Activated B cell treated with CpG ODN at 0.5 μM for 24 hours (primary cell): ENCODE data around the gene FITM1. TPM values are rescaled to one million over a fixed set of nuclear protein-coding genes. Genes with fewer than 3 reads are reported as not detected.

Experiments used
- ATAC-seq: fragments of 200-7000 bp; cut with Tn5 transposase; one replicate; pipeline ENCODE4 v1.10.0; 2021; ENCODE audit warnings: low read depth, mild to moderate bottlenecking, moderate library complexity
- CTCF ChIA-PET: fragments of 350-600 bp; sonication (Branson Sonifier 250); formaldehyde crosslinking; loops from one replicate; lab custom pipeline; 2021; ENCODE audit warnings: antibody characterized with exemption; lab: Charles Lee
- POLR2A ChIA-PET: fragments of 350-600 bp; sonication (Branson Sonifier 250); formaldehyde crosslinking; loops from one replicate; lab custom pipeline; 2021; ENCODE audit warnings: antibody characterized with exemption; lab: Charles Lee
- DNase-seq: peaks from one replicate; pipeline ENCODE4 v3.0.0; 2022
- H3K27ac Mint-ChIP-seq: one replicate; pipeline ENCODE4 v1.8.0; 2020; ENCODE audit warnings: mixed read lengths
- H3K27me3 Mint-ChIP-seq: one replicate; pipeline ENCODE4 v1.8.0; 2021; ENCODE audit warnings: mixed read lengths
- H3K36me3 Mint-ChIP-seq: one replicate; pipeline ENCODE4 v1.8.0; 2021; ENCODE audit warnings: low read depth, mixed read lengths
- H3K4me1 Mint-ChIP-seq: one replicate; pipeline ENCODE4 v1.8.0; 2021; ENCODE audit warnings: mixed read lengths
- H3K4me3 Mint-ChIP-seq: one replicate; pipeline ENCODE4 v1.8.0; 2020; ENCODE audit warnings: mild to moderate bottlenecking, mixed read lengths
- H3K9me3 Mint-ChIP-seq: one replicate; pipeline ENCODE4 v1.8.0; 2020; ENCODE audit warnings: mixed read lengths
- intact Hi-C: fragments of 100-400 bp; cut with micrococcal nuclease; formaldehyde crosslinking; loops from one replicate; pipeline ENCODE4 v1.15.1; 2024
- total RNA-seq: library from RNA; stranded (reverse); gene quantifications from 2 replicates; pipeline ENCODE4 v1.2.3, GENCODE V29; 2022
- TF ChIP-seq, protein P1 (sequence below): fragments of 200-600 bp; IDR thresholded peaks from one replicate; pipeline ENCODE4 v1.8.0; 2022; ENCODE audit warnings: antibody characterized with exemption, mild to moderate bottlenecking

The FITM1 gene
- total RNA-seq, 1 donor from 2014 or later: 2.3 TPM

DNA sequence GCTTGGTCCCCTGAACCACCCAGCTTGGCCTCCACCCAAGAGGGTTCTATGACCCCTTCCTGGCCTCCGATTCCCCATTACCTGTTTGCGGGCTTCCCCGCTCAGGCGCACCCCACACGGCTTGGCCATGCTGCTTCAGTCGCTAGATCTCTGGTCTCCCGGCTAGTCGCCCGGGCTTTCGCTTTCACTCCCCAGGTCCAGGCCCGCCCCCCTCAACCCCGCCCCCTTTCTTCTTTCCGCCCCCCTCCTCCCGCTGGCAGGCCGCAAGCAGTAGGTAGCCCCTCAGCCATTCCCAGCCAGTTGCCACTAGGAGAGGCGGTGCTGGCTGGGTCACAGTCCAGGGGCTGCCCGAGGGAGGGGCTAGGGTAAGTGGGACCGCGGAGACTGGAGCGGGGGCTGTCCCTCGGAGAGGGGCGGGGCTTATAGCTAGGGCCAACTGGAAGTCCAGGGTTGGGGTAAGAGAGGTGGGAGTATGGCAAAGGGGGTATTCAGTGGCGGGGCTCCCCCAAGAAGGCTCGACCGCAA is 16.1 kb downstream of the FITM1 start, which contains the start of gene PSME2:
Gene PSME2 (minus strand): TSS at position 158 of the 525 bp plus-strand sequence. CDS start 29 bp downstream, at position 129.
- TF ChIP-seq, protein P1, sequence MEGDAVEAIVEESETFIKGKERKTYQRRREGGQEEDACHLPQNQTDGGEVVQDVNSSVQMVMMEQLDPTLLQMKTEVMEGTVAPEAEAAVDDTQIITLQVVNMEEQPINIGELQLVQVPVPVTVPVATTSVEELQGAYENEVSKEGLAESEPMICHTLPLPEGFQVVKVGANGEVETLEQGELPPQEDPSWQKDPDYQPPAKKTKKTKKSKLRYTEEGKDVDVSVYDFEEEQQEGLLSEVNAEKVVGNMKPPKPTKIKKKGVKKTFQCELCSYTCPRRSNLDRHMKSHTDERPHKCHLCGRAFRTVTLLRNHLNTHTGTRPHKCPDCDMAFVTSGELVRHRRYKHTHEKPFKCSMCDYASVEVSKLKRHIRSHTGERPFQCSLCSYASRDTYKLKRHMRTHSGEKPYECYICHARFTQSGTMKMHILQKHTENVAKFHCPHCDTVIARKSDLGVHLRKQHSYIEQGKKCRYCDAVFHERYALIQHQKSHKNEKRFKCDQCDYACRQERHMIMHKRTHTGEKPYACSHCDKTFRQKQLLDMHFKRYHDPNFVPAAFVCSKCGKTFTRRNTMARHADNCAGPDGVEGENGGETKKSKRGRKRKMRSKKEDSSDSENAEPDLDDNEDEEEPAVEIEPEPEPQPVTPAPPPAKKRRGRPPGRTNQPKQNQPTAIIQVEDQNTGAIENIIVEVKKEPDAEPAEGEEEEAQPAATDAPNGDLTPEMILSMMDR: no peak
- ChIA-PET POLR2A (interaction anchor here (0.6 to 4.6 kb wide), 35 partner anchors 9 to 579 kb away, joined by 3 to 94 read pairs (median 5); partner anchors contain the start of genes AP1G2, CARMIL3, CBLN3 and CHMP4A), CTCF (interaction anchor here (0.9 to 4.2 kb wide), 6 partner anchors 10 to 285 kb away, joined by 3 to 45 read pairs (median 11); partner anchors contain the start of genes DCAF11, IRF9, PCK2 and PSME1)
- ATAC-seq: peak; percentile 74
- DNase-seq: peak; percentile 84
- peak within 1 kb of the TSS; percentile 97 for H3K4me3 Mint-ChIP-seq
- H3K4me1 Mint-ChIP-seq: peaks cover 58% of the 10 kb centered on the region
- H3K27ac Mint-ChIP-seq: peak within 1 kb of the TSS; percentile 94
- intact Hi-C loops: loop anchor here (1.0 to 2.0 kb wide), 6 partner anchors 10 to 826 kb away; partner anchors contain the start of genes GMPR2, IPO4, NEDD8 and PABPN1
- no peaks in the 10 kb centered on the region for H3K9me3 Mint-ChIP-seq
- H3K36me3 Mint-ChIP-seq: peaks cover 73% of the 10 kb centered on the region
- H3K27me3 Mint-ChIP-seq: no peaks in the 10 kb centered on the region

DNA sequence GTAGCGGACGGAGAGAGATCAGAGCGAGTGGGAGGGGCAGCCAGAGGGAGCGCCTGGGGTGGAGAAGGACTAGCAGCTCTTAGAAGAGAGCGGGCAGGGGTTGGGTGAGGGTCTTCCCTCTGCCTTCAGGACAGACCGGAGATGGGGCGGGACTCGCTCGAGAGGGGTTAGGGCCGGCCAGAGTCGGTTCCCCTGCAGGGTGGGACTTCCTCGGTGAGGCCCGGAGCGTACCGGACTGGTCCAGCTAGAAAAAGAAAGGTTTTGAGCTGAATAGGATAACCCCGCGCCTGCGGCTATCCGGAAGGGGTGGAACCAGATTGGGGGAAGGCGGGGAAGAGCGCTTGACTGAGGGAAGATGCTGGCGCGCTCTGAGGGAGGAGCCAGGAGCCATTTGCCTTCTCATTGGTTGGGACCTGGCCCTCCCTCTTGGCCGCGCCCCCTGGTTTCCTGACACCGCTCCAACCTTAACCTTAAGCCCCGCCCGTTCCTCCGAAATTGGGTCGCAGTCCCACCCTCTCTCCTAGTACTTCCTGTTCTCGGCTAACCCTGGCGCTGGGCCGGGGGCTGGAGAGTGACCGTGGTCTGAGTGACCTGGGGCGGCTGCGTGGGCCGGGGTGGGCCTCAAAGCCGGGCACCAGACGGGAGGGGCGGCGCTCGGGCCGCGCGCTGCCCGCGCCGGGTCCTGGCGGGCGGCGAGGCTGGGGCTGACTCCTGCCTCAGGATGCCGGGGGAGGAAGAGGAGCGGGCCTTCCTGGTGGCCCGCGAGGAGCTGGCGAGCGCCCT is 16.7 kb downstream of the FITM1 start, which contains the start of gene RNF31:
Gene RNF31 (plus strand): TSS at position 521 of the 783 bp plus-strand sequence. CDS start 201 bp downstream, at position 722.
- TF ChIP-seq, protein P1: no peak
- peak within 1 kb of the TSS; percentile 94 for H3K27ac Mint-ChIP-seq
- no peaks in the 10 kb centered on the region for H3K9me3 Mint-ChIP-seq
- peaks cover 73% of the 10 kb centered on the region for H3K36me3 Mint-ChIP-seq
- CTCF ChIA-PET: interaction anchor here (0.9 to 4.2 kb wide), 6 partner anchors 11 to 284 kb away, joined by 3 to 45 read pairs (median 11); partner anchors contain the start of genes DCAF11, IRF9, PCK2 and PSME1
- ATAC-seq (peak; percentile 85), DNase-seq (peak; percentile 91)
- intact Hi-C loops: loop anchor here (1.0 to 2.0 kb wide), 13 partner anchors 11 to 826 kb away; partner anchors contain the start of genes CHMP4A, DCAF11, GMPR2 and IPO4
- no peaks in the 10 kb centered on the region for H3K27me3 Mint-ChIP-seq
- POLR2A ChIA-PET: interaction anchor here (0.6 to 4.6 kb wide), 32 partner anchors 8 to 580 kb away, joined by 3 to 94 read pairs (median 5); partner anchors contain the start of genes AP1G2, CARMIL3, CBLN3 and CHMP4A
- peak within 1 kb of the TSS; percentile 97 for H3K4me3 Mint-ChIP-seq
- H3K4me1 Mint-ChIP-seq: peaks cover 51% of the 10 kb centered on the region

DNA sequence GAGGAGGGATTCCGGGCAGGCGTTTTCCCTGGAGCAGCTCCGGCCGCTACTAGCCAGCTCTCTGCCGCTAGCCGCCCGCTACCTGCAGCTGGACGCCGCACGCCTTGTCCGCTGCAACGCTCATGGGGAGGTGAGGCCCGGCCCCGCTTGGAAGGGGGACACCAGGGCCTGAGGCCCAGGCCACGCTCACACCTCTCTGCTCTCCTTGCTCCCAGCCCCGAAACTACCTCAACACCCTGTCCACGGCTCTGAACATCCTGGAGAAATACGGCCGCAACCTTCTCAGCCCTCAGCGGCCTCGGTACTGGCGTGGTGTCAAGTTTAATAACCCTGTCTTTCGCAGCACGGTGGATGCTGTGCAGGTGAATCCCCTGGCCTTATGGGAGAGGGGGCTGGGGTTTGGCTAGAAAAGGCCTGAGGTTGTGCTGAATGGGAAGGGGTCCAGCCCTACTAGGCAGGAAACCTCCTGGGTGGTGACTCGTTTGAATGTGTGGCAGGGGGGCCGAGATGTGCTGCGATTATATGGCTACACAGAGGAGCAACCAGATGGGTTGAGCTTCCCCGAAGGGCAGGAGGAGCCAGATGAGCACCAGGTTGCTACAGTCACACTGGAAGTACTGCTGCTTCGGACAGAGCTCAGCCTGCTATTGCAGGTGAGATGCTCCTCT is 17.4 kb downstream of the FITM1 start:
- ATAC-seq (no peak), DNase-seq (no peak)
- intact Hi-C loops: loop anchor here (1.0 to 2.0 kb wide), 10 partner anchors 13 to 827 kb away; partner anchors contain the start of genes CHMP4A, DCAF11, IPO4 and IRF9

DNA sequence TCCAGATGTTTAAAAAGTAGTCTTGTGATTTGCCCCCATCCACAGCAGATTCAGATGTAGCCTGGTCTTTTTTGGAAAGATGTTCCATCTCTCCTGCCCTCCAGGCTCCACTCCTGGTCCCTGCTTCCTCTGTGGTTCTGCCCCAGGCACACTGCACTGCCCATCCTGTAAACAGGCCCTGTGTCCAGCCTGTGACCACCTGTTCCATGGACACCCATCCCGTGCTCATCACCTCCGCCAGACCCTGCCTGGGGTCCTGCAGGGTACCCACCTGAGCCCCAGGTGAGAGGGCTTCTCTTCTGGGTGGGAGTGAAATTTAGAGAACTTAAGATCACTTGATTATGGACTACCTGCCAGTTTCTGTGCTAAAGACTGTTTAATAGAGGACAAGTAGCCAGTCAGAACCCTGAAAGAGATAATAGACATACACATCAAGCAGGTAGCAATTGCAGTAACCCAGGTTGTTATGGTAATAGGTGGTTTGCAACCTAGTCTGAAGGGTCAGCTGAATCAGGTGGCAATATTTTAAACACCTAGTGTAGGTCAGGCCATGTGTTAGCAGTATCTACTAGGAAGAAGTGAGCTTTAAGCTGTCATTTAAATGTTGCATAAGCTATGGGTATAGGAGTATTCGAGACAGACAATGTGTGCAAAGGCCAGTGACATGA is 19.0 kb downstream of the FITM1 start:
- H3K4me3 Mint-ChIP-seq: peak overlapping the region; percentile 97
- no peaks in the 10 kb centered on the region for H3K9me3 Mint-ChIP-seq
- CTCF ChIA-PET: interaction anchor here (3.2 to 4.2 kb wide), 2 partner anchors 11 to 40 kb away, joined by 21 to 28 read pairs; partner anchors contain the start of gene IRF9
- H3K27me3 Mint-ChIP-seq: no peaks in the 10 kb centered on the region
- no peak overlapping the region for H3K27ac Mint-ChIP-seq
- H3K4me1 Mint-ChIP-seq: peaks cover 38% of the 10 kb centered on the region
- POLR2A ChIA-PET: interaction anchor here (0.9 to 4.6 kb wide), 8 partner anchors 8 to 55 kb away, joined by 3 to 94 read pairs (median 11); partner anchors contain the start of genes DCAF11, EMC9, IRF9 and NRL
- ATAC-seq (no peak), DNase-seq (no peak)
- intact Hi-C loops: no loop called here
- TF ChIP-seq, protein P1: no peak
- peaks cover 63% of the 10 kb centered on the region for H3K36me3 Mint-ChIP-seq

More for the DNA sequence above, 17.4 kb downstream of the FITM1 start:
- H3K27ac Mint-ChIP-seq: peak overlapping the region; percentile 46
- peaks cover 48% of the 10 kb centered on the region for H3K4me1 Mint-ChIP-seq
- H3K9me3 Mint-ChIP-seq: no peaks in the 10 kb centered on the region
- peak overlapping the region; percentile 97 for H3K4me3 Mint-ChIP-seq
- CTCF ChIA-PET: interaction anchor here (3.9 to 4.2 kb wide), 2 partner anchors 13 to 39 kb away, joined by 28 to 45 read pairs; partner anchors contain the start of gene IRF9
- TF ChIP-seq, protein P1: no peak
- POLR2A ChIA-PET: interaction anchor here (0.7 to 4.6 kb wide), 12 partner anchors 11 to 218 kb away, joined by 4 to 94 read pairs (median 20); partner anchors contain the start of genes CHMP4A, DCAF11, IPO4 and IRF9
- H3K36me3 Mint-ChIP-seq: peaks cover 72% of the 10 kb centered on the region
- no peaks in the 10 kb centered on the region for H3K27me3 Mint-ChIP-seq
